ENCODE results near the gene TMEM255B.

- TF ChIP-seq CTCF (conservative IDR thresholded peaks at IDR 0.05; ENCODE audit: low read length) (no peak), EZH2phosphoT487 (IDR thresholded peaks at IDR 0.05; ENCODE audit: borderline replicate concordance) (no peak)
These were observed 5.2 kb downstream of the TMEM255B start for GRCh38 chr13:113763961-113764792.
